NCI-H1417 (cell line): Measurements from ENCODE around the gene ACSM3.
"Not testable (repeated sequence)": the region's sequence is repeated elsewhere in the genome, so short reads cannot be mapped to it uniquely, and the experiment has no call there.

Experiments used
- DNase-seq, 3 experiments: peaks; one replicate each; lab custom pipeline; 2025; lab: John Stamatoyannopoulos, UW

Gene ACSM3

GRCh38 chr16:20755799-20756198, 8.0 kb upstream of the ACSM3 start:
- DNase-seq, result not testable (repeated sequence)

- no peak for DNase-seq
Measured at GRCh38 chr16:20760346-20760745, 3.5 kb upstream of the ACSM3 start.

GRCh38 chr16:20761175-20761574, 2.6 kb upstream of the ACSM3 start:
- DNase-seq, result no peak

- no peak for DNase-seq
Measured at GRCh38 chr16:20762404-20763123, 1.2 kb upstream of the ACSM3 start.

GRCh38 chr16:20764448-20764847, 634 bp downstream of the ACSM3 start:
- not testable (repeated sequence) for DNase-seq

GRCh38 chr16:20765732-20766131, 1.9 kb downstream of the ACSM3 start:
- DNase-seq, result no peak

GRCh38 chr16:20766294-20766693, 2.5 kb downstream of the ACSM3 start:
- DNase-seq, result no peak

GRCh38 chr16:20767577-20767976, 3.8 kb downstream of the ACSM3 start:
- no peak for DNase-seq

- DNase-seq, result no peak
Measured at GRCh38 chr16:20768121-20768520, 4.3 kb downstream of the ACSM3 start.

GRCh38 chr16:20768818-20769217, 5.0 kb downstream of the ACSM3 start:
- DNase-seq, result no peak

GRCh38 chr16:20773679-20774078, 9.9 kb downstream of the ACSM3 start:
- no peak for DNase-seq

- DNase-seq, result peak in 2 of 3 experiments; percentile 0 to 5
Measured at GRCh38 chr16:20774703-20775362, 11.0 kb downstream of the ACSM3 start.

GRCh38 chr16:20781697-20782096, 17.9 kb downstream of the ACSM3 start:
- no peak for DNase-seq

GRCh38 chr16:20782470-20782869, 18.7 kb downstream of the ACSM3 start:
- no peak for DNase-seq

- no peak for DNase-seq
Measured at GRCh38 chr16:20784204-20784603, 20.4 kb downstream of the ACSM3 start.

- no peak for DNase-seq
Measured at GRCh38 chr16:20789130-20789529, 25.3 kb downstream of the ACSM3 start.

GRCh38 chr16:20791923-20792612, 28.3 kb downstream of the ACSM3 start:
- DNase-seq, result no peak

- no peak for DNase-seq
Measured at GRCh38 chr16:20798364-20798763, 34.5 kb downstream of the ACSM3 start.

GRCh38 chr16:20799599-20799998, 35.8 kb downstream of the ACSM3 start:
- peak in 2 of 3 experiments; percentile 12 to 18 for DNase-seq

GRCh38 chr16:20801278-20801677, 37.5 kb downstream of the ACSM3 start:
- DNase-seq, result no peak

GRCh38 chr16:20803192-20803560, 39.4 kb downstream of the ACSM3 start:
- no peak for DNase-seq

- no peak for DNase-seq
Measured at GRCh38 chr16:20803561-20804214, 39.9 kb downstream of the ACSM3 start.
